Loucy (cell line): Measurements from ENCODE around the gene ZNF763.
"Not testable (repeated sequence)": the region's sequence is repeated elsewhere in the genome, so short reads cannot be mapped to it uniquely, and the experiment has no call there.

Source experiments
- H2AFZ ChIP-seq: fragments of 200-600 bp; sonication (generic); 2 replicates; pipeline ENCODE4 v1.6.0; 2016; ENCODE audit warnings: antibody characterized with exemption, mild to moderate bottlenecking, low read length, moderate library complexity
- H3F3A ChIP-seq: fragments of 200-600 bp; 2 replicates; pipeline ENCODE4 v1.6.0; 2016; ENCODE audit warnings: antibody characterized with exemption, low read depth, mild to moderate bottlenecking
- H3K27me3 ChIP-seq: fragments of 200-600 bp; sonication (generic); 2 replicates; pipeline ENCODE4 v1.6.1; 2014; ENCODE audit warnings: low read length, mild to moderate bottlenecking; ENCODE audit not compliant: insufficient read depth, poor library complexity, severe bottlenecking
- H3K36me3 ChIP-seq: fragments of 200-600 bp; sonication (generic); 2 replicates; pipeline ENCODE4 v1.6.1; 2016; ENCODE audit warnings: low read length; ENCODE audit not compliant: insufficient read depth
- H3K4me1 ChIP-seq: fragments of 200-600 bp; sonication (generic); 2 replicates; pipeline ENCODE4 v1.5.1; 2014; ENCODE audit warnings: low read length, mild to moderate bottlenecking; ENCODE audit not compliant: insufficient read depth, poor library complexity, severe bottlenecking
- H3K4me2 ChIP-seq: fragments of 200-600 bp; sonication (generic); 2 replicates; pipeline ENCODE4 v1.6.0; 2014; ENCODE audit warnings: antibody characterized with exemption, low read length, low read depth, mild to moderate bottlenecking; ENCODE audit not compliant: poor library complexity, severe bottlenecking
- H3K4me3 ChIP-seq: fragments of 200-600 bp; sonication (generic); 2 replicates; pipeline ENCODE4 v1.5.1; 2014; ENCODE audit warnings: low read length, mild to moderate bottlenecking, mixed read lengths; ENCODE audit not compliant: poor library complexity, severe bottlenecking
- H3K79me2 ChIP-seq: fragments of 200-600 bp; sonication (generic); 2 replicates; pipeline ENCODE4 v1.6.1; 2014; ENCODE audit warnings: low read length; ENCODE audit not compliant: insufficient read depth
- H3K9ac ChIP-seq: fragments of 200-600 bp; sonication (generic); 2 replicates; pipeline ENCODE4 v1.6.0; 2014; ENCODE audit warnings: mild to moderate bottlenecking, low read depth, low read length, moderate library complexity; ENCODE audit not compliant: poor library complexity, severe bottlenecking
- H3K9me2 ChIP-seq: fragments of 200-600 bp; sonication (generic); replicated peaks from 2 replicates; pipeline ENCODE4 v1.6.1; 2016; ENCODE audit warnings: low read depth, low read length, mixed read lengths
- H3K9me3 ChIP-seq: fragments of 200-600 bp; sonication (generic); 2 replicates; pipeline ENCODE4 v1.6.1; 2014; ENCODE audit warnings: mild to moderate bottlenecking, antibody characterized with exemption, low read length, low read depth; ENCODE audit not compliant: insufficient read depth
- H4K20me1 ChIP-seq: fragments of 200-600 bp; sonication (generic); 2 replicates; pipeline ENCODE4 v1.6.0; 2014; ENCODE audit warnings: antibody characterized with exemption, low read length, mild to moderate bottlenecking; ENCODE audit not compliant: insufficient read depth, poor library complexity, severe bottlenecking
- EZH2phosphoT487 ChIP-seq: fragments of 200-600 bp; IDR thresholded peaks from 2 replicates; pipeline ENCODE4 v1.6.1; 2018; ENCODE audit warnings: antibody characterized with exemption, mild to moderate bottlenecking, moderate library complexity, borderline replicate concordance
- TF ChIP-seq, protein P1 (sequence below): fragments of 200-600 bp; sonication (generic); conservative IDR thresholded peaks from 2 replicates; pipeline ENCODE4 v1.5.1; 2014; ENCODE audit warnings: mild to moderate bottlenecking, antibody characterized with exemption, low read length

The ZNF763 gene

DNA sequence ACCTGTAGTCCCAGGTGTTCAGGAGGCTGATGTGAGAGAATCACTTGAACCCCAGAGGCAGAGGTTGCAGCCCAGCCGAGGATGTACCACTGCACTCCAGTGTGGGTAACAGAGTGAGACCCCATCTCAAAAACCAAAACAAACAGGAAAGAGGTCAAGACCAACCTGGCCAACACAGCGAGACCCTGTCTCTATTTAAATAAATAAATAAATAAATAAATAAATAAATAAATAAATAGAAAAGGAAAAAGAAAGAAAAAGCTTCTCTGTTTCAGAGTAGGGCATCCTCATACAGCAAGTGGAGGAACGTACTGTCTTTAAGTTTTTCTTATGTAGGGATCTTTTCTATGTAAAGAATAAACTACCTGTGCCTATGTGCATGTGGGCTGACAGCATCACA is 37.6 kb upstream of the ZNF763 start:
- no peaks in the 10 kb centered on the region for H3K9me3 ChIP-seq
- H3K79me2 ChIP-seq = peaks cover 69% of the 10 kb centered on the region
- H3K4me1 ChIP-seq = peaks cover 19% of the 10 kb centered on the region
- peak overlapping the region; percentile 79 for H3K4me2 ChIP-seq
- H3F3A ChIP-seq = peaks cover 2% of the 10 kb centered on the region; the same call in 1 of the 2 replicates
- H2AFZ ChIP-seq = no peak overlapping the region
- TF ChIP-seq, protein P1, sequence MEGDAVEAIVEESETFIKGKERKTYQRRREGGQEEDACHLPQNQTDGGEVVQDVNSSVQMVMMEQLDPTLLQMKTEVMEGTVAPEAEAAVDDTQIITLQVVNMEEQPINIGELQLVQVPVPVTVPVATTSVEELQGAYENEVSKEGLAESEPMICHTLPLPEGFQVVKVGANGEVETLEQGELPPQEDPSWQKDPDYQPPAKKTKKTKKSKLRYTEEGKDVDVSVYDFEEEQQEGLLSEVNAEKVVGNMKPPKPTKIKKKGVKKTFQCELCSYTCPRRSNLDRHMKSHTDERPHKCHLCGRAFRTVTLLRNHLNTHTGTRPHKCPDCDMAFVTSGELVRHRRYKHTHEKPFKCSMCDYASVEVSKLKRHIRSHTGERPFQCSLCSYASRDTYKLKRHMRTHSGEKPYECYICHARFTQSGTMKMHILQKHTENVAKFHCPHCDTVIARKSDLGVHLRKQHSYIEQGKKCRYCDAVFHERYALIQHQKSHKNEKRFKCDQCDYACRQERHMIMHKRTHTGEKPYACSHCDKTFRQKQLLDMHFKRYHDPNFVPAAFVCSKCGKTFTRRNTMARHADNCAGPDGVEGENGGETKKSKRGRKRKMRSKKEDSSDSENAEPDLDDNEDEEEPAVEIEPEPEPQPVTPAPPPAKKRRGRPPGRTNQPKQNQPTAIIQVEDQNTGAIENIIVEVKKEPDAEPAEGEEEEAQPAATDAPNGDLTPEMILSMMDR = no peak
- TF ChIP-seq EZH2phosphoT487 = no peak
- H3K27me3 ChIP-seq = no peaks in the 10 kb centered on the region
- H3K9ac ChIP-seq = no peak overlapping the region
- no peaks in the 10 kb centered on the region for H3K9me2 ChIP-seq
- peak overlapping the region; percentile 94 for H3K4me3 ChIP-seq
- peaks cover 8% of the 10 kb centered on the region for H4K20me1 ChIP-seq
- no peaks in the 10 kb centered on the region for H3K36me3 ChIP-seq

DNA sequence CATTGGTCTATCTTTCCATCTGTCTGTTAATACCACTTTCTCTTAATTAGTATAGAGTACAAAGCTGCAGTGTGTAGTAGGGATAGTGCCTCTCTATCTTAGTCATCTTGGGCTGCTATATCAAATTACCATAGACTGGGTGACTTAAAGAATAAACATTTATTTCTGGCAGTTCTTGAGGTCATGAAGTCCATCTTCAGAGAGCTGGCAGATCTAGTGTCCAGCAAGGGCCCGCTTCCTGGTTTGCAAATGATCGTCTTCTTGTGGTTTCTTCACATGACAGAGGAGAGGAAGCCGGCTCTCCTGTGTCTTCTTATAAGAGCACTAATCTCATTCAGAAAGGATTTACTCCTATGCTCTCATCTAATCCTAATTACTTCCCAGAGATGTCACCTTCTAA is 33.8 kb upstream of the ZNF763 start:
- H3K27me3 ChIP-seq = no peaks in the 10 kb centered on the region
- H3K9ac ChIP-seq = no peak overlapping the region
- H3K9me3 ChIP-seq = peaks cover 7% of the 10 kb centered on the region; the same call in 1 of the 2 replicates
- no peaks in the 10 kb centered on the region for H3K36me3 ChIP-seq
- no peak overlapping the region for H3K4me3 ChIP-seq
- TF ChIP-seq EZH2phosphoT487 = no peak
- TF ChIP-seq, protein P1 = no peak
- no peaks in the 10 kb centered on the region for H3F3A ChIP-seq
- H3K4me2 ChIP-seq = peak overlapping the region; percentile 30
- no peak overlapping the region for H2AFZ ChIP-seq
- peaks cover 17% of the 10 kb centered on the region for H3K4me1 ChIP-seq
- H3K79me2 ChIP-seq = peaks cover 85% of the 10 kb centered on the region
- peaks cover 3% of the 10 kb centered on the region for H4K20me1 ChIP-seq
- H3K9me2 ChIP-seq = no peaks in the 10 kb centered on the region

DNA sequence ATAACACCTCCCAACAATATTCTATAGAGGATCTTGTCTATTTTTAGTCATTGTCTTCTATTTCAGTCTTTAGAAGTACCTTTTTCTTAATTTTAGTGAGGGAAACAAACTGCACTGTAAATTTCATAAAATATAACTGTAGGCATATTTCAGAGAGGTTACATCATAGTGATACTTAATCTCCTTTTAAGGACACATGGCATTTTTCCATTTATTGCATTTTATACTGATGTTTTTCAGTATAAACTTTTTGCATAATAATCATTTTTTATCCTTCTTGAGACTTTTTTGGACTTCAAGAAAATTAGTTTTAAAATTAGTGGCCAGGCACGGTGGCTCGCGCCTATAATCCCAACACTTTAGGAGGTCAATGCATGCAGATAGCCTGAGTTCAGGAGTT is 33.3 kb upstream of the ZNF763 start:
- no peak for TF ChIP-seq EZH2phosphoT487
- TF ChIP-seq, protein P1 = no peak
- Histone ChIP-seq H3K36me3 (no peaks in the 10 kb centered on the region), H3K79me2 (peaks cover 80% of the 10 kb centered on the region), H4K20me1 (peaks cover 3% of the 10 kb centered on the region), H3K4me3 (no peak overlapping the region), H3K4me2 (peak overlapping the region; percentile 30), H3K9me3 (peaks cover 7% of the 10 kb centered on the region; the same call in 1 of the 2 replicates), H2AFZ (no peak overlapping the region), H3K9ac (no peak overlapping the region), H3K27me3 (no peaks in the 10 kb centered on the region), H3K4me1 (peaks cover 13% of the 10 kb centered on the region), H3F3A (no peaks in the 10 kb centered on the region), H3K9me2 (no peaks in the 10 kb centered on the region)

DNA sequence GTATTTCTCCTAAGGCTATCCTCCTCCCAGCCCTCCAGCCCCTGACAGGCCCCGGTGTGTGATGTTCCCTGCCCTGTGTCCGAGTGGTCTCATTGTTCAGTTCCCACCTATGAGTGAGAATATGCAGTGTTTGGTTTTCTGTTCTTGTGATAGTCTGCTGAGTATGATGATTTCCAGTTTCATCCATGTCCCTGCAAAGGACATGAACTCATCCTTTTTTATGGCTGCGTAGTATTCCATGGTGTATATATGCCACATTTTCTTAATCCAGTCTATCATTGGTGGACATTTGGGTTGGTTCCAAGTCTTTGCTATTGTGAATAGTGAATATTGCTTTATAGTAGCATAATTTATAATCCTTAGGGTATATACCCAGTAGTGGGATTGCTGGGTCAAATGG is 29.0 kb upstream of the ZNF763 start:
- not testable (repeated sequence) for H3K36me3 ChIP-seq

DNA sequence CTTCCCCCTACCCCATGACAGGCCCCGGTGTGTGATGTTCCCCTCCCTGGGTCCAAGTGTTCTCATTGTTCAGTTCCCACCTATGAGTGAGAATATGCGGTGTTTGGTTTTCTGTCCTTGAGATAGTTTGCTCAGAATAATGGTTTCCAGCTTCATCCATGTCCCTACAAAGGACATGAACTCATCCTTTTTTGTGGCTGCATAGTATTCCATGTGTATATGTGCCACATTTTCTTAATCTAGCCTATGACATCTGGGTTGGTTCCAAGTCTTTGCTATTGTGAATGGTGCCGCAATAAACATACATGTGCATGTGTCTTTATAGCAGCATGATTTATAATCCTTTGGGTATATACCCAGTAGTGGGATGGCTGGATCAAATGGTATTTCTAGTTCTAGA is 26.5 kb upstream of the ZNF763 start:
- H2AFZ ChIP-seq, H3K9me2 ChIP-seq, H3K4me1 ChIP-seq, H3K4me3 ChIP-seq, H3K4me2 ChIP-seq, H3K27me3 ChIP-seq, H4K20me1 ChIP-seq, H3K9ac ChIP-seq, H3F3A ChIP-seq: not testable (repeated sequence)
- H3K79me2 ChIP-seq = peaks cover 49% of the 10 kb centered on the region
- H3K36me3 ChIP-seq = peaks cover 21% of the 10 kb centered on the region; the same call in 1 of the 2 replicates
- H3K9me3 ChIP-seq = peaks cover 27% of the 10 kb centered on the region

More for the DNA sequence above, 29.0 kb upstream of the ZNF763 start:
- not testable (repeated sequence) for H2AFZ ChIP-seq, H4K20me1 ChIP-seq, H3K9me2 ChIP-seq, H3K4me3 ChIP-seq, H3F3A ChIP-seq, H3K4me1 ChIP-seq, H3K4me2 ChIP-seq, H3K9ac ChIP-seq, H3K27me3 ChIP-seq
- peaks cover 56% of the 10 kb centered on the region for H3K79me2 ChIP-seq
- peaks cover 11% of the 10 kb centered on the region; the same call in 1 of the 2 replicates for H3K9me3 ChIP-seq
